SW 1271 (cell line): ENCODE measurements around the gene MAB21L3.
"Not testable (repeated sequence)": the region's sequence is repeated elsewhere in the genome, so short reads cannot be mapped to it uniquely, and the experiment has no call there.

Experiments used
- DNase-seq, 2 experiments: peaks; one replicate each; lab custom pipeline; 2025; lab: John Stamatoyannopoulos, UW

The MAB21L3 gene

DNA sequence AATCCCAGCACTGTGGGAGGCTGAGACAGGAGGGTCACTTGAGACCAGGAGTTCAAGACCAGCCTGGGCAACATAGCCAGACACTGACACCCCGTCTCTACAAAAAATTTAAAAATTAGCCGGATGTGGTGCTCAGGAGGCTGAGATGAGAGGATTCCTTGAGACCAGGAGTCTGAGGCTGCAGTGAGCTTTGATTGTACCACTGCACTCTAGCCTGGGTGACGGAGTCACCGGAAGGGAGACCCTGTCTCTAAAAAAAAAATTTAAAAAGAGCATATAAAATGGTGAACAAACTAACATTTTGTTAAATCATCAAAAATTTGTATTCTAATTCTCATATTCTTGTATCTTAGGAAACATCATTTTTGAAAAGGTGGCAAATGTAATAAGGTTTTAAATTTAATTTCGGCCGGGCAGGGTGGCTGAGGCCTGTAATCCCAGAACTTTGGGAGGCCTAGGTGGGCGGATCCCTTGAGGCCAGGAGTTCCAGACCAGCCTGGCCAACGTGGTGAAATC, 27.1 kb downstream of the MAB21L3 start:
- no peak for DNase-seq

DNA sequence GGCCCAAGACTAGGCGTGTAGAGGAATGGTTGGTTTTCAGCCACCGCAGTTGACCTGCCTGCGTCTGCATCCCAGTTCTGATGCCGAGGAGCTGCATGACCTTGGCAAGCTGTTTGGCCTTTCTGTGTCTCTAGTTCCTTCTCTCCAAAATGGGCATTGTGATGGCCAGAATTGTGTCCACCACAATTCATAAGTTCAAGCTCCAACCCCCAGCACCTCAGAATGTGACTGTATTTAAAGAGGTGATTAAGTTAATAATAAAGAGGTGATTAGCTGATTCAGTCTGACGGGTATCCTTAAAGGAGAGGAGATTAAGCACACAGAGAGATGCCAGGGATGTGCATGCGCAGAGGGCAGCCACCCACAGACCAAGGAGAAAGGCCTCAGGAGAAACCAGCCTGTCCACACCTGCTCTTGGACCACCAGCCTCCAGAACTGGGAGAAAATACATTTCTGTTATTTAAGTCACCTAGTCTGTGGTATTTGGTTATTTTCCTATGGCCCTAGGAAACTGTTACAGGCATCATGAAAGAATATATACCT, 28.5 kb downstream of the MAB21L3 start:
- DNase-seq = no peak

DNA sequence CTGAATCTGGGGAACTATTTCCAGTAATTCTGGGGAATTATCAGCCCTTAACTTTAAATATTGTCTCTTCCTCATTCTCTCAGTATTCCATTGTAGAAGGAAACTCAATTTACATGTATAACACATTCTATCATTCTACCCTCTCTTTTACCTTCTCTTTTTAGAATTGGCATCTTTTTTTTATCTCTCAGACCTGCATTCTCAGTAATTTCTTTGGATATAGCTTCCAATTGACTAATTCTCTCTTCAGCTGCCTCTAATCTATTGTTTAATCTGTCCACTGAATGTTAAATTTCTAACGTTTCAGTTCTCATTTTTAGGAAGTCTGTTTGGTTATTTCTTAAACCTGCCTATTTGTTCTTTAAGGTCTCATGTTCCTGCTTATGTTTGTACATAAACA, 33.0 kb downstream of the MAB21L3 start:
- DNase-seq = no peak

DNA sequence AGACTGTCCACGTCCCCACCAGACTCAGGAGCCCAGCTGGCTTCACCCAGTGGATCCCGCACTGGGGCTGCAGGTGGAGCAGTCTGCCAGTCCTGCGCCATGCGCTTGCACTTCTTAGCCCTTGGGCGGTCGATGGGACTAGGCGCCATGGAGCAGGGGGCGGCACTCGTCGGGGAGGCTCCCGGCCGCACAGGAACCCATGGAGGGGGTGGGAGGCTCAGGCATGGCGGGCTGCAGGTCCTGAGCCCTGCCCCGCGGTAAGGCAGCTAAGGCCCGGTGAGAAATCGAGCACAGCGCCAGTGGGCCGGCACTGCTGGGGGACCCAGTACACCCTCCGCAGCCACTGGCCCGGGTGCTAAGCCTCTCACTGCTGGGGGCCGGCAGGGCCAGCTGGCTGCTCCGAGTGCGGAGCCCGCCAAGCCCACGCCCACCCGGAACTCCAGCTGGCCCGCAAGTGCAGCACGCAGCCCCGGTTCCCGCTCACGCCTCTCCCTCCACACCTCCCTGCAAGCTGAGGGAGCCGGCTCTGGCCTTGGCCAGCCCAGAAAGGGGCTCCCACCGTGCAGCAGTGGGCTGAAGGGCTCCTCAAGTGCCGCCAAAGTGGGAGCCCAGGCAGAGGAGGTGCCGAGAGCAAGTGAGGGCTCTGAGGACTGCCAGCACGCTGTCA, 35.4 kb downstream of the MAB21L3 start:
- DNase-seq = not testable (repeated sequence)

DNA sequence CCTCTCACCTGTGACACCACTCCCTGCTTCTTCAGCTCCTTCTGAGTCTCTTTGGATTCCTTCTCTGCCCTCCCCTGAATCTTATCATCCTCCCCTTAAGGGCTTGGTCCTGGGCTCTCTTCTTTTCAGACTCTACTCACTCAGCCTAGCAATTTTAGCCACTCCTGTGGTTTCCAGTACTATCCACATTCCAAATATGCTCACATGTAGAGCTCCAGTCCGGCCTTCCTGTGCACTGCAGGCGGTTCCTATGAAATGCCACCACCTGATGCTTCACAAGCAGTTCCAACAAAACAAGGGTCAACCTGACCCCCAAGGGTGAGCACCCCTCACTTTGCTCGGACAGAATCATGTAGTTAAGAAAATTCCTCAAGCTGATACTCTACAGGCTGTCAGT, 35.9 kb downstream of the MAB21L3 start:
- DNase-seq = no peak

DNA sequence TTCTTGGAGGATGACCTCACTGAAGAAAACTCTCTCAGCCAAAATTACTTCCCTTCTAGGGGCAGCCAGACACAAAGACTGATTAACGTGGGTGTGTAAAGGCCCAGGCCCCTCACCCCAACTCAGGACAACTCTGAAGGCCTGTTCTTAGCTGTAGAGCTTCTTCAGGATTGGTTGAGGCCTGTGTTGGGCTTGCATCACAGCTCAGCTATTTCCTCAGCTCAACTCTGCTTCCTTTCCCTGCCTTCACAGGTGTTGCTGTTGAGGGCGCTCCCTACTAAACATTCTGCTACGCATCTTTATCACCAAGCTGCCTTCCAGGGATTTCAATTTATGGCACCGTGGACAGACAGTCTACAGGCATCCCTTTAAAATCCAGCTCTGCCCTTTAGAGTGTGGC, 36.8 kb downstream of the MAB21L3 start:
- no peak for DNase-seq

DNA sequence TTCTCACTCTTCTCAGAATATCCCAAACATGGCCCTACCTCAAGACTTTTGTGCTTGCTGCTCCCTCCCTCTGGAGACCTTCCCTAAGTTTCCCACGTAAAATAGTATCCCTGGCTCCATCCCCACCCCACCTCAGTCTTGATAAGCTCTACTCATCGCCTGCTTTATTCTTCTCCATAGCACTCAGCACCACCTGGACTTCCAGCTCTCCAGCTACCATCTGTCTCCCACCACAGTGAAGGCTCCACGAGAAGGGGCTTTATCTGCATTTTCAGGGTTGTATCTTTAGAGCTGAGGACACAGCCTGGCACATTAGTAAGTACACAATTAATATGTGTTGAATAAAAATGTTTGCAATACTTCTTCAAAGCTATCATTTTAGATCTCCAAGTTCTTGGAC, 37.8 kb downstream of the MAB21L3 start:
- DNase-seq = no peak

DNA sequence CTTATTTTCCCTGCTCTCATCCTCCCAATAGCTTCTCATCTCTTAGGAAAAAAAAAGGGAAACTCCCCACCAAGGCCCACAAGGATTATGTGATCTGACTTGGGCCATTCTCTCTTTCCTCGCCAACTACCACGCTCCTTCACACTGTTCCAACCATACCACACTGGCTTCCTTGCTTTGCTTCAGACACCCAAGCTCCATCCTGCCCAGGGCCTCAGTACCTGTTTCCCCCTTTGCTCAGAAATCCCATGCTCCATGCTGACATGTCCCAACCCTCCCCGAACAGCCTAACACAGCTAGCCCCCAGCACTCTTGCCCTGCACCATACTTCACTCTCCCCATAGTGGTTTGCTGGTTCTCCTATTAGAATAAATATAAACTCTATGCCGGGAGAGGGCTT, 39.2 kb downstream of the MAB21L3 start:
- no peak for DNase-seq

DNA sequence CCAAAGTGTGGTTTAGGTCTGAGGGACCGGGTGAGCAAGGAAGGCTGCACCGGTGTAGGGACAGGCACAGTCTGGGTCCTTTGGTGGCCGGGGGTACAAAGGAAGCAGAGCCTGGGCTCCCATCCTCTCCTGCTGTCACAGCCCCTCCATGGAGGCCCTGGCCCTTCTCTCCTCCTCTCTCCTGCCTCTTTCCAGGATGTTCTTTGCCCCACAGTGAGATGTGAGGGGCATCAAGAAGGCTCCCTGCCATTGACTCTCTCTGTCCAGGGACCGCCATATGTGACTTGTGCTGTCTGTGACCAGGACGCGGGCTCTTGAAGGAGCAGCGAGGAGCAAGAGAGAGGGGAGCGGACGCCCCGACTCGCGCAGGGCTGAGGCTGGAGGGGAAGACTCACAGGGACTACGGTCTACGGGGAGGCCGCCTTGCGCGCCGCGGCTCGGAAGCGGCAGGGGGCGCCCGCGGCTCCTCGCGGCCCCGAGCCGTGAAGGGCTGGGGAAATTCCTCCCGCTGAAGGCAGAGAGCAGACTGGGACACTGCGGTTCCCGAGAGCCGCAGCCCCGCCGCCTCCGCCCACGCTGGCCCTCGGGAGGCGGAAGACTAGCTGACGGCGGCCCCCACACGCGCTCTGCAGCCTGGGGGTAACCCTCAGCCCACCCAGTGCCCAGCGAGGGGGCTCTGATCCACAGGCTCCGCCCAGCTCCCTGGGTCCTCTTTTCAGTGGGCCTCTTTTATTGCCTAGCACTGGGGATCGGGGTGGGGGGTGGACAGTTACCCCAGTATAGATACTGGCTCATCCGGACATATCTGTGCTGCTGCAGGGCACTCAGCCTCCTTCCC, 40.8 kb downstream of the MAB21L3 start:
- peak in 1 of 2 experiments; percentile 28 for DNase-seq

DNA sequence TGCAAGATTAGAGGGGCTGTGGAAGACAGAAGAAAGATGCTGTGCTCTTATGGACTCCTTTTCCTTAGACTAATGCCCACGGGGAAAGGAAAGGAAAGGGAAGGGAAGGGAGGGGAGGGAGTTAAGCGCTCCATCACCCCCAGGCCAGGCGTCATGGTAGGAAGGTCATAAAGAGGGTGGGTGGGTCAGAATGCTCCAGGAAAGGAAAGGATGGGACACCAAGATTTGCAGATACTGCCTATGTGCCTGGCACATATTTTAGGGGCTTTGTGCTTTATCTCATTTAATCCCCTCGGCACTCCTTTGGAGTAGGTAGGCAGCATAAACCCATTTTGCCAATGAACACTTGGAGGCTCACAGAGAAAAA, 41.4 kb downstream of the MAB21L3 start:
- no peak for DNase-seq

DNA sequence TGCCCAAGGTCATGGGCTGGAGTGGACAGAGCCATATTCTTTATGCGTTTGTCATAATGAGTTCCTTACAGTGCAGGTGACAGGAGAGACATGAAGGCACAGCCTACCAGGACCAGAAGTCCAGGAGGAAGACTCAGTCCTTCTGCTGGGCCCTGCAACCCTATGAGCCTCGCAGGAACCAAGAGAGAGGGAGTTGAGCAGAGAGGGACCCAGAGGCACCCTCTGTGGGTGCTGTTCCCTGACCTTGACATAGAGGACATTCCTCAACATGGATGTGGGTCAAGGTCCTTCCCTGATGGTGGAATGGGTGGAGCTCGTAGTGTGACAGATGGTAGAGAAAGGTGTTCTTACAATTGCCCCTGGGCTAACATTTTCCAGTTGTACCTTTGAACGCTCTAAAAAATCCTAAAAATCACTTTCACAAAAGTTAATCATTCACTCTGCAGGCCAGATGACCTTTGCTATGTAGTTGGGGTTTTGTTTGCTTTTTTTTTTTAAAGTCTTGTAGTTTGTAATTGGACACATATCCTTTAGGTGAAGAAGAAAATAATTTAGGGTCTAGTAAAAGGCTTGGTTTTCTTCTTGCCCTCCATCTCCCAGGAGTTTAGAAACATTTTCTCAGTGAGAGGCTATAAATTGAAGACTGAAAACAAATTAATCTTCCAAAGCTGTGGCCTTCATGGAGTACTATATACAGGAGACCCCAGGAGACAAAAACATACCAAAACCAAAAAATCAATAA, 41.9 kb downstream of the MAB21L3 start:
- DNase-seq = no peak

DNA sequence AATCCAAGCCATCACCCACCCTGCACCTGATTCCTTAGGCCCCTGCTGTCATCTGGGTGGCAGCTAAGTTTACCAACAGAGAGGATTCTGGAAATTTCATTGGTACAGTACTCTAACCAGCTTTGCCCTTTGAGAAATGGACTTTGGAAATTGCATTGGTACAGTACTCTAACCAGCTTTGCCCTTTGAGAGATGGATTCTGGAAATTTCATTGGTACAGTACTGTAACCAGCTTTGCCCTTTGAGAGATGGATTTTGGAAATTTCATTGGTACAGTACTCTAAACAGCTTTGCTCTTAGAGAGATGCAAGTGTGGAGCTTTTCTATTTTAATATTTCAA, 42.5 kb downstream of the MAB21L3 start:
- DNase-seq = no peak

DNA sequence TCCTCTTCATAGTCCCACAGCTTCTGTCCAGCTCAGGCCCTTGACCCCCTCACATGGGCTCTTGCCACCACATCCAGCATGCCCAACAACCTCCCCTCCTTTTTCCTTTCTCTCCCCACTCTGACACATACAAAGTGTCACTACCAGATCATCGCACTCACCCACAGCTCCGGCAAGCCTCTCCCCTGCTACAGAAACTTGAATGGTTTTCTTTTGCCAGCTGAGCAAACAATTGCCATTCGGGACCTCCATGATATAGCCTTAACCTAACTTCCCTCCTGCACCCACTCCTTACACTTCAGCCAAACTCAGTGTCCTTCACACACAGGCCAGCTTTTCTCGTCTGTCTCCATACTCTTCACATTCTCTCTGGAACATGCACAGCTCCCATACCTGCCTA, 43.3 kb downstream of the MAB21L3 start:
- DNase-seq = no peak

DNA sequence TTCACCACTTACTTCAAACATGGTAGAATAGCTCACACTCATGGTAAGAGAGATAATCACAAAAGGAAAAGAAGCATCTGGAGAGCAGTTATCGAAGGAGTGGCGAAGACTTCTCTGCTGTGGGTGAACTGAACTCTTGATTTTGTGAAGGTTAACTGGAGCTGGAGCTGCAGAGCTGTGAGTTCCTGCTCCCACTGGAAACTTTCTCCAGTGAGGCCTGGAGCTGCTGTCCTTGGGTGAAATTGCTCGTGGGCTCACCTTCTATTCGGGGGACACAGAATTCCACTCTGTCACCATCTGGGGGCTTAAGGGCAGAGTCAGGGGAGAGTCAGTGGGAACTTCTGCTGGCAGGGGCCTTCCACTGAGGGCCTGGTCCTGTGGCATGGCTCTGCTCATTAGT, 45.9 kb downstream of the MAB21L3 start:
- DNase-seq = no peak

DNA sequence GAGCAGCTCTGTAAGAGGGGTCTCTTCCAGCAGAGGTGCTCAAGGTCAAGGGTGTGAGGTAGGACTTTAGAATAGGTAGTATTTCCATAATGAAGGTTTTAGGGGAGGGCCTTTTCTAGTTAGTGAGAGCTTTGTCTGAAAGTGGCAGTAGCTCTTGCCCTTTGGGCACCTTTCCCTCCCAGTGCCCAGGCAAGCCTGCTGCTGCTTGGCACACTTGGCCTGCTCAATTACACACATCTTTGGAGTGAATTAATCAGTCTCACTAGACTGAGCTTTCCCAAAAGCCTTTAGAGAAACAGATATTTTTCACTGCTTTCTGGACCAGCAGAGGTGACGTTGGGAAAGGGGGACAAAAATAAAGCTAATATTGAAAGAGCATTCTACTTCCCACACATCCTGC, 48.0 kb downstream of the MAB21L3 start:
- no peak for DNase-seq

DNA sequence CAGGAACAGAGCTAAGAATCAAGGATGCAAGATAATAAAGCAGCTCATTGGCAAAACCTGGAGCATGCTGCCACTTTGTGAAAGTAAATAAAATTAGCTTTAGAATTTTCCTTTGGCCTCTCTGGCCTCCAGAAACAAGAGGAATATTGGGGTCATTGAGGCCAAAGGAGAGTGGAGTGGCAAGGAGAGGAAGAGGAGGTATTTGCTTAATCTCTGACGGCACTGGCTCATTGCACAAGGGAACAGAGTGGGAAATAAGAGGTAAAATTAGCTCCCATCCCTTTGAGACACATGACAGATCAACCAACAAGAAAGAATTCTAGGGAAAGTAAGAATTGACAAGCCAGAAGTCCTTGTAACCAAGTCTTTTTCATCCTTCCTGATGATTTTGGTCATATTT, 48.4 kb downstream of the MAB21L3 start:
- no peak for DNase-seq

DNA sequence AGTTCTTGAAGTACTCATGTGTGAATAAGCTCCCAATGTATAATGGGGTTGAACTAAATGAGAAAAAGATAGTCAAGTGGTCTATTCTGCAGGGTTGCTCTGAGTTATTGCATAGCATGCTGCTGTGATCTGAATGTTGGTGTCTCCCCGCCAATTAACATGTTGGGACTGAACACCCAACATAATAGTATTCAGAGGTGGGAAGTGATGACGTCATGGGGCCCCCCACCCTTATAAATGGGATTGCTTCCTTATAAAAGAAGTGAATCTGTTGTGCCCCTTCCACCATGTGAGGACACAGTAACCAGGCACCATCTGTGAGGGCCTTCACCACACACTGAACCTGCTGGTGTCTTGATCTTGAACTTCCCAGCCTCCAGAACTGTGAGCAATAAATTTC, 50.2 kb downstream of the MAB21L3 start:
- DNase-seq = no peak

DNA sequence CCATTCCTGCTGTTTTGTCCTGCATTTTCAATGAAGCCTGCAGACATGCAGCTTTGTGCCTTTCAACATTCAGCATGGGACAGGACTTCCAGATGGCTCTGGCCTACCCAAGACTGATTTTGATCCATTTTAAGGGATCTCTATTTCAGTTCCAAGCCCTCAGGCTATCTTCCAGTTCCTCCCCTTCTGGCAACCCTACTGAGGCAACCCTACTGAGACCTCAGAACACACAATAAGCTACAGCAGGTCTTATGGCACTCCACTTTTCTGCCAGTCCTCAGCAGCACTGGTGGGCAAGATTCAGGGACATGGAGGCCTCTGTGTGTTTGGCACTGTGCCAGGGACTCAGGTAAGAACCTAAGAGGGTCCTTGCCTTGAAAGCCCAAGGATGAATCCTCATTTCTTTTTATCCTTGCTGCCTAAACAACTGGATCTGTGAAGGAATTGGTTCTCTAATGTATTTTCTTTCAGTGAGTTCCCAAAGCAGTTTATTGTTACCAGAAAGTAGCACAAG, 50.7 kb downstream of the MAB21L3 start:
- DNase-seq = no peak

DNA sequence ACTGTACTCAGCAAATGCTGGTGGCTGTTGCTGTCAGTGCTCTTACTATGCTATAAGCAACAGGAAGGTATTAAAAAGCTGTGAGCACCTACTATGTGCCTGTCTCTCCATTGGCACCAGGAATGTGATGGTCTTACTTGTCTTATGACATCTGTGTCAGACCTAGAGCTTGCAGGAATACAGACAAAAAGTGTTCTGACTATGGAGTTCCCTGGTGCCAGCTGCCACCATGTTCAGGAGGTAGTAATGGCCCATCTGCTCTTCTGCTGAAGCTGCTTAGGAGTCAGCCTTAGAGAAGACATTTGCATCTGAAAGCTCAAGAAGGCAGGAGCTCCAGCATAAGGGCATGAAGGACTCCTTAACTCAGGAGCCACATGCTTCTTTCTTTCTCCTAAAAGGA, 52.3 kb downstream of the MAB21L3 start:
- no peak for DNase-seq

DNA sequence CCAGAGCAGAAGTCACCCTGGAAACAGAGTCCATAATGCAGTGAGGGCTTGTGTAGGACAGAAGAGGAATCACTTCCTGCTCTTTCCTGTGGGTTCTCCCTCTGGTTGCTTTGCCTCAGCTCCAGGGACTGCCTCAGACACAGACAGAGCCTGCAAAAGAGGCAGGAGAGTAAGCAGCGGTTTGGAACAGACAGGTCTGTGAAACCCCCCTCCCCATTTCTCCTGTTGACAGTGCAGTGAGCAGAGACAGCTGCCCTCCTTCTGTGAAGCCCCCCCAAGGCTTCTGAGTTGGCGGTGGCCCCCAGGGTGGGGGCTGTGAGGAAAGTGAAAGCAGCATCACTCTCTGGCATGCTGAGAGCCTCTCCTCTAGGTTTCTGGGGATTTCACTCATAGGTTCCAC, 53.0 kb downstream of the MAB21L3 start:
- DNase-seq = no peak

DNA sequence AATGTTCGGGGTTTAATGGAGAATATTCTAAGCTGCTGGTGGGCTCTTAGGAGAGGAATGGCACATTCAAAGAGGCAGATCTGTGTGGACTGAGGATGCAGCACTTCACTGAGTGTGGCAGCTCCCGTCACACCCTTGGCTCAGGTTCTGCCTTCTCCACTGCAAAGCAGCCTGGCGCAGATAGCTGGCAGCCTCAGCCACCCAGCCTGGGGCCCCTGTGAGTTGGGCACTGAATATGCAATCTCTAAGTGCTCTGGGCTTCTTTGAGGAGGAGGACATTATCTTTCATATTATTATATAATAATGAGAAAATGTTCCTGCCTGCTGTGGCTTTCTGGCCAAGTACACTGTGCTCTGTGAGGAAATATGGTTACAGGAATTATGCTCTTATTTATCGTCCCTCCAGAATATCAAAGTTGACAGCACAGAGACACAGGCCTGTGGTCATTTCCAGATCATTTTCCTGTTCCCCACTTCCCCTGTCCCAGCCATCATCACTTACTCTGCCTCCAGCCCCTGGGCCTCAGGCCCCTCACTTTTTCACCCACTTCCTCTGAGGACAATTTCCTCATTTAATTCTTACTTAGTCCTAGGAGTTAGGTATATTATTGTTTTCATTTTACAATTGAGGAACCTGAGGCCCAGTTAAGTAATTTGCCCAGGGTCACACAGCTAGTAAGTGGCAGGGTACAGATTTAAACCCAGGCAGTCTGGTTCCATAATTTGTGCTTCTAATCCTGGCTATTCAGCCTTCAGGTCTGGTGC, 53.6 kb downstream of the MAB21L3 start:
- DNase-seq = no peak

DNA sequence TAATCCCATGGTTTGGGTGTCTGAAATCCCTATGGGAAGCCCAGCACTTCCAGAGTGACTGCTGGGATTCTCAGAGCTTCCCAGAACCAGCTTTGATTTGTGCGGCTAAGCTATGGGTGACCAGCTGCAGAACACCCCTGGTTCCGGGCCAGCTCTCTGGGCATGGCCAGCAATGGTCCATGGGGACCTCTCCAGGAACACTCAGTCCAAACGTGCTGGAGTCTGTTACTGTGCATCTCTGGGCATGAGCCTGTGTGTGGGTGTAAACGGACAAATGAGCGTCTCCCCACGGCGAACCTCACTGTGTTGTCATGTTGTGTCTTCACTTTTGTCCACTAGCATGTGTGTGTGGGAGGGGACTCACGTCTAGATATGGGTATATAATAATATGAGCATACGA, 54.4 kb downstream of the MAB21L3 start:
- DNase-seq = no peak
